GM19324 (cell line): ENCODE measurements around the gene GBA2.
A peak's percentile ranks its signal among the peaks of the same experiment; 100 is the strongest.

Source experiments
- ATAC-seq: cut with Tn5 transposase; IDR thresholded peaks from one replicate; pipeline ENCODE4 v1.9.1; 2021; ENCODE audit warnings: mild to moderate bottlenecking, moderate library complexity; ENCODE audit not compliant: unreplicated experiment, low FRiP score

The GBA2 gene

DNA sequence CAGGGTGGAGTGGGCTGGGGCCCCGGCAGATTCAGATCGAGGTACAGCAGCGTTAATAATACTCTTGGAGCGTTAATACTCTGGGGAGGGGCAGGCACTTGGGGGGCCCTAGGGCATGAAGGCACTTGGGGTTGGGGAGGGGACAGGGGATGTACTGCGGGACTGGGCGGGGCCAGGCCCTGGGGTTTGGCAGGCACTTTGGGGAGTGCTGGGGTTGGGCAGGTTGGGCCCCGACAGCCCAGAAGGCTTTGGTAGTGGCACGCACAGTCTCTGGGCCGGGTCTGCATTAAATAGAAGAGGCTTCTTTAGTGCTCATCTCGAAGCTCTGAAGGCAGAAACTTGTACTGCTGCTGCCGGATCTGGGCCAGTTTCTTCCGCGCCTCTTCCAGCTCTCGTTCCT lies 51.5 kb downstream of the GBA2 start:
- ATAC-seq: no peak

DNA sequence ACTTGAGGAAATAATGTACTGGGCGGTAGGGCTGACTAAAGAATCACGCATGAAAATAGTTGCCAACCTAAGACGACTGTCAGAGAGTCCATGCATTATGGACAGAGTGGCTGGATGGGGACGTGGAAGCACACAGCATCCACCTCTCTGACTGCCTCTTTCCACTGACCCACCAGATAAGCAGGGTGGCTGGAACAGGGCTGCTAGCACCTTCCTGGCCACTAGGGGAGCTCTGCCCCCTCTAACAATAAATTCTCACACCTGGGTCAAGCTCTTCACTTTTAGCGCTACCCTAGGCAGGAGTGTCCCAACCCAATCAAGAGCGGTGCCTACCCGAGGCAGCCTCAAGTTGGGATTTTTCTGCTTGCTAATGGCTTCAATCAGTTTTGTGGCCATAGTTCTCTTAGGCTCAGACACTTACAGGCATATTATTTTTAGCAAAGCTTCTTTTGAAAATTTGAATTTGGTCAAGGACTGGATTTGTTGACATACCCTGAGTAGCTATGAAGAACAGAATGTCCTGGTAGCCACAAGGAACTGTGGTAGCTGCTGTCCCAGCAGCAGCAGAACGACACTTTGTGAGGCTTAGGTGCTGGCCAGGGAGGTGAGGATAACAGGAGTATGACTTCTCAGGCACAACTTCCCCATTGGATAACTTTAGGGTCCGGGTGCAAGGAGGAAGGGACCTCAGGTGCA lies 52.4 kb downstream of the GBA2 start:
- peak; percentile 75 for ATAC-seq

DNA sequence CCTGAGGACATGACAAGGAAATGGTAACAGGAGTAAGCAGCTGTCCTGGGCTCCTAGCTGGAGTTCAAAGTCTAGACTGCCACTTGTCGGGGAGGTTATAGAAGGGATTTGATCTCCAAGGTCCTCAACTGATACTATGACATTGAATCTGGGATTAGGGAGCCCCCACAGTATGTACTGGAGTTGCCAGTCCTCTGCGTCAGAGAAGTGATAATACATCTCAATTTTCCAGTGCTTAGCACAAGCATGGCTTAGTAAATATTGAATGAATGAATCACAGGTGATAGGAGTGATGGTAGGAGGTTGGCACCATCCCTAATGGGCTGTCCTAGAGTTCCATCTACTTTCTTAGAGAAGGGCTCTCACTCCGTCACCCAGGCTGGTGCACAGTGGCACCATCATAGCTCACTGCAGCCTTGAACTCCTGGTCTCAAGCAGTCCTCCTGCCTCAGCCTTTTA lies 53.1 kb downstream of the GBA2 start:
- no peak for ATAC-seq

DNA sequence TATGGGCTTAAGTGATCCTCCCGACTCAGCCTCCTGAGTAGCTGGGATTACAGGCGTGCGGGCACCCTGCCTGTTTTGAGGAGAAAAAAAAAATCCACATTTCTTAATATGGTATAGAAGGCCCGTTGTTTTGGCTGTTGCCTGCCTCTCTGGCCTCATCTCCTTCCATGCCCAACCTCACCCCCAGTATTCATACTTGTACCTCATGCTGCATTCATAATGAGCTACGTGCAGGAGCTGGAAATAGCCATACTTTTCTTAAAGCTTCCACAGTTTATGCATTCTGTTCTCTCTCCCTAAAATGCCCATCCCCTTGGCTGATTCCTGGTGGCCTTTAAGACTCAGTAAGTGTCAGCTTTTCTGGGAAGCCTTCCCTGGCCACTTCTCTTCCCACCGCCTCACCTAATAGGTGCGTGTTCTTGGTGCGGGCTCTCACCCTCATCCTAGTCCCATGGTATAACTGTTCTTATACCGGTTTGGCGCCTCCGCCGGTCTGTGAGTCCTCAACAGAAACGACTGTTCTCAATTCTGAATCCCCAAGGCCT lies 57.2 kb downstream of the GBA2 start:
- ATAC-seq: no peak

DNA sequence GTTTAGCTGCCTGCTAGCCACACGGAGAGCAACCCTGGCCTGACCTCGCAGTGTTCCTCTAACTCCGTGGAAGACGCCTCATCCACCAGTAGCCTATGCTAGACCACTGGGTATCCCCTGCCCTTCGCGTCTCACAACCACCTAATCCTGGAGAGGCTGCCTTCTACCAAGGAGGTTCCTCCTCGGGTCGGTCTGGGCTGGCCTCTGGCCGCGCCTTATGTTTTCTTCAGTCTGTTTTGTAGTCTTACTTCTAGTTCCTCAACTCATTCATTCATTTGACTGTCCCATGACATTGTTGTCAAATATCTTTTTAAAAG lies 57.7 kb downstream of the GBA2 start:
- ATAC-seq: no peak

DNA sequence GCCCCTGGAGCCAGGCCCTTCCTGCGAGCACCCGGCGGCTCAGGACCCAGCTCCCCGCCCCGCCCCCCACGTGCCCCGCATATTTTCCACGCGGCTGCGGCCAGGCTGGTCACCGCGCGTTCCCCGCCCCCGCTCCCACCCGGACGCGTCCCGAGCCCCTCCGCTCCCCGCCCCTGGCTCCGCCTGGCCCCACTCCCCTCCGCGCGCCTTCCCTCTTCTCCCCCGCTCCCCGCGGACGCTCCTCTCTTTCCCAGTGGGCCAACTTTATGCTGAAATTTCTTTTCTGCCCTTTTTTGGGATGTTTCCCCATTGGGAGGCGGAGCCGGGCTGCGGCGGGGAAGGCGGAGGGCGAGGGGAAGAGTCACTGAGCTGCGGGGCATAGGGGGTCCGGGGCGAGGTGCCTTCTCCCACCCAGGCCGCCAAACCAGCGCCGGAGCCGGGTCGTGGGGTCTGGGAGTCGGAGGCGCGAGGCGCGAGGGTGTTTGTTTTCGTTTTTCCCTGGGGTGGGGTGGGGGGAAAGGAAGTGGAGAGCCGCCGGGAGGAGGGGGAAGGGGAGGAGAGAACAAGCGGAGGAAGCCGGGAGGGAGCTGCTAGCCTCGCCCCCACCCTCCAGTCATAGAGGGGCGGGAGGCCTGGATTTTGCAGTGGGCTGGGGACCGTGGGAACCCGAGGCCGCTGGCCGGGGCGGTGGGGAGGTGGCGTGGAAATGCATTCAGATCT lies 58.3 kb downstream of the GBA2 start:
- no peak for ATAC-seq

DNA sequence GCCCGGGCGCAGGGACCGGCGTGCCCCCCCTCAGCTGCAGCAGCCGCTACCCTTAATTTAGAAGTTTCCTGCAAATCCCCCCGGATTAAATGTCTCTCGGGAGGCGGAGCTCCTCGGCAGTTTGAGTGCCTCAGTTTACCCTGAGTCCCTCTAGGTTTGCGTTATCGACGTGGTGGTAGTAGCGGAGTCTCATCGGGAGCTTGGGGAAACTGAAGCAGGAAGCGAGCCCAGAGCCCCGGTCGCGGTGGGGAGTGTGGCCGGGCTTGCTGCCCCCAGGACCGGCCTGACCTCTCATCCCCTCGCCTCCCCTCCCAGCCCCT lies 58.8 kb downstream of the GBA2 start:
- ATAC-seq: no peak

DNA sequence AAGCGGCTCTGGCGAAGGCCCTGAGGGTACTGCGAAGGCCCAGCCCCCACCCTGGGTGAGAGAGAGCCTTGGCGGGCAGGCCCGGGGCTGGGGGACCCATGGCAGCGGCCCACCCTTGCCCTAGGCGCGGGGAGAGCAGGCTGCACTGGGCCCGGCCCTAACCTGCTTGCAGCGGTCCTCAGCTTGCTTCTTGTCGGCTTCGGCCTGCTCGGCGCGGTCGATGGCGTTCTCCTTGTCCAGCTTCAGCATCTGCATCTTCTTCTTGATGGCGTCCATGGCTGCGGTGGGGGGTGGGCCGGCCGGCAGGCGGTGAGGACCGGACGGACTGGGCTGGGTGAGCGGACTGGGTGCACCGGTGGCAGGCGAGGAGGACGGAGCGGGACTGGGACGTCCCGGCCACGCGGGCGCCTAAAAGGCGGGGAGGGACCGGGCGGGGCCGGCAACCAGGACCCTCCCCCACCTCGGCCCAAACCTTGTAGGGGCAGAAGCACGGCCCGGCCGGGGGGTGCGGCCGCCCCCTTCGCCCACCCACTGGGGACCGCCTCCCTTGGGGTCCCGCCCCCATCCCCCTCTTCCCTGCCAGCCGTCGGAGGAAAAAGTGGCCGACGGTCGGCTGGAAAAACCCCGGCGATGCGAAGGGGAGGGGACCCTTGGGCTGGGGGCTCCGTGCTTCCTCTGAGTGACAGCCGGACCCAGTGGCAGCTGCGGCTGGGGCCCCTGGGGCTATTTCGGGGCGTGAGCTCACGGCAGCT lies 59.3 kb downstream of the GBA2 start, which contains the start of gene TPM2:
Gene TPM2, minus strand, starts transcription at position 384 of the 752 bp plus-strand sequence. Its CDS starts 108 bp downstream, at position 276.
- ATAC-seq: no peak

DNA sequence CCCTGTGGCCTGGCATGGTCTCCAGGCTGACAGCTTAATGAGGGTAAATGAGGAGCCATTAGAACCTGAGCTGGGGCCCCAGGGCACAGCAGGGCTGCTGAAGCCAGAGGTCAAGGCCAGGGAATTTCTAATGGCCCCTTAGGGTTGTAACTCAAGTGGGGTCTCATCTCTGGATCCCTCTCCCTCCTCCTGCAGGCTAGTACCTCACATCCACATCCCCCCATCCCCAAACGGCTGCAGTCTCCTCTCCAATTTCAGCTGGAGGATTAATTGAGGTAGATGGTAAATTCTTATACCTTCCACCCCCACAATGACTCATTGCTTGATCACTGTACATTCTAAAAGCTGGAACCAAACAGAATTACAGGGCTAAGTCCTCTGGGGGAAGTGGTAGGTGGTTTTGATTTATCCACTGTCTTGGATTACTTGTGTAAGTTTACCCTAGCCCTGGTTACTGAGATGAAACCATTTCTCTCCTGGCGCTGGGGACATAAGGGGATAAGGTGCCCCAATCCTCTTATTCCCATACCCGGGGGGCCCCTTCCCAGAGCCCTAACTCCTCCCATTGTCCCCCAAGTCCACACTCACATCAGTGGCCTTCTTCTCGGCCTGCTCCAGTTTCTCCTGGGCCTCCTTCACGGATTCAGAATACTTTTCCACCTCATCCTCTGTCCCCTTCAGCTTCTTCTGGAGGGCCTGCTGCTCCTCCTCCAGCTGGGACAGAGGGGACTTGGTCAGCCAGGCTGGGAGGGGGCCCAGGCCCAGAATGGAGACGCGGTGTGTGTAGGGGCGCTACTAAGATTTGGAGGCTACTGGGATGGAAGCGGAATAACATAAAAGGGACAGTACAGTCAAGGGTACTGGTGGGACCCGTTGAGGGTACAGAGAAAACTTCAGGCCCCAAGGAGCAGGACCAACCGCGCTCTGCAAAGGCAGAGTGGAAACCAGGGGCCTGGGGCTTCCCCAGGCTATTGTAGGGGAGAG lies 60.2 kb downstream of the GBA2 start:
- ATAC-seq: no peak

DNA sequence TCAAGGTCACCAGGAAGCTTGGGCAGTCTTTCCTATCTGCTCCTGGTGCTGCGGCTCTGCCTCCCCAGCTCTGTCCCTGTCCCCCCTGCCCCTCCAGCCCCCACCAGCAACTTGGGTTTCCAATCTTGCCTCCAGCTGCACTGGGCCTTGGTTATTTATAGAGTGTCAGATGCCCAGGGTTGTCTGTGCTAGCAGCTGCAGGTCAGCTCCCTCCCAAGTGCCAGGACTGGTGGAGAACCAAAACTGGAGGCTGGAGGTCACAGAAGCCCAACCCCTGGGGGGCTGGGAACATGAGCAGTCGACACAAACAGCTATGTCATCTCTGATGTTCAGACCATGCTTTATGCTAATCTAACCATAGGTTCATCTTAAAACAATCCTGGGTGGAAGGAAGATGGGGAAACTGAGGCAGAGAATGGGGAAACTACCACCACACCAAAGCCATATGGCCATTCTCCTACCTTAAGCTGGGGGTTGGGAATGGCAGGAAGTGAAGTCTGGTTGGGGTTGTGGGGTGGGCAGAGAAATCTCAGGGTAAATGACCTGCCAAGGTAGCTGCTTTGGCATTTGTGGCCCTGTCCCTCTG lies 61.0 kb downstream of the GBA2 start:
- ATAC-seq: no peak

DNA sequence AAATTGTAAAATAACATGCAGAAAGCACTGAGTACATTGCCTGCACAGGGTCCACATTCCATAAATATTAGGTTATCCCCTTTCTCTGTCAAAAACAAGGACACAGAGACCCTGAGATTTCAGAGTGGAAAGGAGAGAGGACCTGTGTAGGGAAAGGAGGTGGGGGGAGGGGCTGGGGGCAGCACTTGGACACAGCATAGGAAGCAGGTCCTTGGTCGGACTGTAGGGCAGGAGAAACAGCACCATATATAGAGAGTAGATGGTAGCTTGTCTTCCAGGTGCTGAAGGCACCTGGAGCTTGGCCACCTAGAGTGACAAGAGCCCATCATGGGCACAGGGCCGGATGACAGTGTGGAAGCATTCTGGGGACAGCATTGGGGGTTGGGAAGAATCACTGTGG lies 61.7 kb downstream of the GBA2 start:
- no peak for ATAC-seq
